Kasumi-1 (cell line): ENCODE data around the gene DSG2.

Experiments used
- DNase-seq, 2 experiments: peaks; one replicate each; lab custom pipeline; 2025; lab: John Stamatoyannopoulos, UW

DSG2 gene

GRCh38 chr18:31555971-31556747 lies 58.2 kb downstream of the DSG2 start:
- DNase-seq, result peak; percentile 65 to 83

DNA sequence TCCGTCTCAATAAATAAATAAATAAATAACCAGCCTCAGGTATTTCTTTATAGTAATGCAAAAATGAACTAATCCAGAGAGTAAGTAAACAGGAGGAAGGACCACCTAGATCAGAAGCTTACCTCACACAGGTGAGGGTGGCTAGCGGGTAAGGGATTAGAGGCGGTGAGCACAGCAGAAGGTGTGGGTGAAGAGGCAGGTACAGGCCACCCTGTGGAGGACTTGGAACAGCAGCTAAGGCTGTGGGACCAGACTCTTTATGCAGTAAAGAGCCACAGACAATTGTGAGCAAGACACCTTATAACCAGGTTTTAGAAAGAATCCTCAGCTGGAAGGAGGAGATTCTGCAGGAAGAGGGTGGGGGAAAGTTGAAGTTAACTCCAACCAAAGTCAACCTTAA lies 59.5 kb downstream of the DSG2 start:
- no peak for DNase-seq

- no peak for DNase-seq
Observed at GRCh38 chr18:31558567-31558966, 60.6 kb downstream of the DSG2 start.

GRCh38 chr18:31562726-31563125 lies 64.7 kb downstream of the DSG2 start:
- DNase-seq, result no peak

DNA sequence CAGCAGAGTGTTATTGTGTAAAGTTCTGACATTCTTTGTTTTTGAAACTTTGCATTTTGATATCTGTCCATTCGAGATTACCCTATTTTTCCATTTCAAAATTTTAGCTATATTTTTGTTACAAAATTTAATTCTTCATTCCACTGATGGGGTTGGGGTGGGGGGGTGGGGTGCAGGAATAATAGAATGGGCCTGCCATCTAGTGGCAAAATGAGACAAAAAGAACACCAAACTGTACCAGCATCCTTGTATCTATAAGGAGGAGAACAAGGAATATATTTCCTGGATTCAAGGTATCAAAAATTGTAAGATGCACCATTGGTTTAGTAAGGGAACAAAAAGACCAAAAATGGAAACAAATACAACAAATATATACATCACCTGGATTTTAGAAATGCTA lies 65.8 kb downstream of the DSG2 start:
- DNase-seq, result peak in 1 of 2 experiments; percentile 42

DNA sequence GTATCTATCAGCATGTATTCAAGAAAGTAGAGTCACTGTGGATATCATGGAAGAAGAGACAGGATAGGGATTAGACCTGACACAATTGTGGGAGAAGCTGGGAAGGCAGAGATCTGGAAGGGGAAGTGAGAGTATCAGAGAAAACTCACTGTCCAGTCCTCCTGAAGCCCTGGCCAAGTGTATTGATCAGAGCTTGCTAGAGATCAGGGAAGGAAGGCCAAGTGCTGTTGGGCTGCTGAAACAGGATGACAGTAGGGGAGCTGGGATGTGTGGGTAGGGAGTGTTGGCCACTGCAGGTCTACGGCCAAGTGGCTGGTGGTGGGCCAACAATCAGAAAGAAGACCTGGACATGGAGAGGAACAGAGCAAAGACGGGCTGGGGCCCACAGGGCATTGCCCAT lies 67.4 kb downstream of the DSG2 start:
- DNase-seq, result no peak

DNA sequence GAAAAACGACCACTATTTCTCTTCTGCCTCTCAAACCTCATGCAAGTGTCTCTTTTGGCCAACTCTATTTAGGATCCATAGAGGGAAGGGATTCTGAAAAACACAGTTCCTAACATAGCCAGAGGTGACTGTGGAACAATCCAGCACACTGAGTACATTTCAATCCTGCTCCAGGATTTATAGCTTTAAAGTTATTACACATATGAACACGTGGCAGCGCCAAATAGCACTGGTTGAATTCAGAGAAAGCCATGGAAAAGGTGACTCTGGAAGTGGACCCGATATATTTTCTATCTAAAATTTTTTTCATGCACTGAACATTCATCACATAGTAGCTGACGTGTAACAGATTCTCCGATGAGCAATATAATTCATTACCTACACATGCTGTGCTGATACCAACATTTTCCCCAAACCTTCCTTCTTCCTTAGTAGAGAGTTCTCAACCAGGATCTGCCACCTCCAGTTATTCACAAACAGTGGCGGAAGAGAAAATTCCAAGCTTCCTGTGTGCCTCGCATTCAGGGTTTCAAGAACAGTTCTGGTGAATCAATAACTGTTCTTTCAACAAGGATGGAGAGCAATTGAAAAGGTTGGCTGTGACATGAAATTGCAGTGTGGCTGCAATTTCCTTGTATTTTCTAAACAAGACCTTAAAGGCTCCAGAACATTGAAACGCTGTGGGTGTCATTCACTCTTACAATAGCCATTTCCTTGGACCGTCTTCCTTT lies 68.0 kb downstream of the DSG2 start:
- no peak for DNase-seq

DNA sequence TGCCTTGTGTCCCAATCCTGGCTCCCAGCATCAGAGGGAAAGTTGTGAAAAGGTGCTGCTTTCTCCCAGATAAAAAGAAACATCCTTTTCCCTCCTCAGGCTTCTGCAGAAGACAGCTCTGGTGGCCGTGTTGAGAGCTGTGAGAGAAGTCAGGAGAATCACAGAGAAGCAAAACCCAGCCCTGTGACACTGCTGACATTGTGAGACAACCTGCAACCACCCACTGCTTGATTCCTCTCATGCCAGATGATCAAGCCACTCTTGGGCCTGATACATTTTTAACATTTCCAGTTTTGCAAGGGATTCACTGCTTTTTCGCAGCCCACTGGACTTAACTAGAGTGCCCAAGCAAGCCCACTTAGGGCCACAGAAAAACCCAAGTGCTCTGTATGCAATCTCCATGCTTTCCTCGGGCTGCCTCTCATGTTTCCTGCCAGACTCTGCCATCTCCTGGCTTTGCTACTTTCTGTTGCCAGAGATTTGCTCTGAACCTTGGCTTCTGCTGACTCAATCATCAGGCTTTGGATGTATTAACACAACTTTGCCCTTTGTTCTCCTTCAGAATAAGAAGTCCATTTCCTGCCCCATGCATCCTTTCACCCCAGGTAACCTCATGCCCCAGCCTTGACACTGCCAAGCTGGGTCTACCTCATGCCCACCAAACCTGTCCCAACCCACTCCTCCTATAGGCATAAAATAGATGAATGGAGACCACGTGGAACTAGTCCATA lies 68.8 kb downstream of the DSG2 start:
- DNase-seq, result no peak

DNA sequence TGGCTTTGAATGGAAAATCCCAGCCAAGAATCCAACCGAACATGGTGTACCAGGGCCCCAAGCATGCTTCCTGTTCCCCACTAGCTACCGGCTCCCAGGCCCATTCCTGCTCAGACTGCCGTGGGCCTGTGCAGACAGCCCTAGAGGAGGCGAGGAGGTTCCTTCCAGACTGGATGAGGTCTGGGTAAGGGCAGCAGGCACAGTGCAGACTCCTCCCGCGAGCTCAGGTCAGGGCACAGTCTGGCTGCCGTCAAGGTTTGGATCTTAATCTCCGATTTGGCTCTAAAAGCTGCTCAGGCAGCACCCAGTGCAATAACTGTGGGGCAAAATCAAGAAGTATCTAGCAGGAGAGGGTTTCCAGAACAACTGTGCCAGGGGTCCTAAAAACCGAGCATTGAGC lies 74.4 kb downstream of the DSG2 start:
- DNase-seq, result no peak

- no peak for DNase-seq
Observed at GRCh38 chr18:31573051-31573450, 75.1 kb downstream of the DSG2 start.

DNA sequence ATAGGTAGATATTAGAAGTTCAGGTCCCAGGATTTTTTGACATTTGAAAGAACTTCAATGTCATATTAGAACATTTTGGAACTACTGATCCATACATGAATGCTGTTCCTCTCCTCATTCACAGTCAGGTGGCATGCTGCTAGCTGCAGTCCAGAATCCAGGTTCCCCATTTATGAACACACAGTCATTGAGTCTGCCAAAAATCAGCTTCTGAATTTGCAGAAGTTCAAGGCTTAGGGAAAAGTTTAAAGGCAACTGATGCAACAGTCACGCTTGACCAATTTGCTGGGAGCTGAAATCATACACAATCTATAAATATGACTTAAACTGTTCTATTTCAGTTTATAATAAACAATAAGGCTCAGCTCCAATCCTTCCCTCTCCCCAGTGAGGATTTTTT lies 76.4 kb downstream of the DSG2 start:
- peak; percentile 77 to 83 for DNase-seq

DNA sequence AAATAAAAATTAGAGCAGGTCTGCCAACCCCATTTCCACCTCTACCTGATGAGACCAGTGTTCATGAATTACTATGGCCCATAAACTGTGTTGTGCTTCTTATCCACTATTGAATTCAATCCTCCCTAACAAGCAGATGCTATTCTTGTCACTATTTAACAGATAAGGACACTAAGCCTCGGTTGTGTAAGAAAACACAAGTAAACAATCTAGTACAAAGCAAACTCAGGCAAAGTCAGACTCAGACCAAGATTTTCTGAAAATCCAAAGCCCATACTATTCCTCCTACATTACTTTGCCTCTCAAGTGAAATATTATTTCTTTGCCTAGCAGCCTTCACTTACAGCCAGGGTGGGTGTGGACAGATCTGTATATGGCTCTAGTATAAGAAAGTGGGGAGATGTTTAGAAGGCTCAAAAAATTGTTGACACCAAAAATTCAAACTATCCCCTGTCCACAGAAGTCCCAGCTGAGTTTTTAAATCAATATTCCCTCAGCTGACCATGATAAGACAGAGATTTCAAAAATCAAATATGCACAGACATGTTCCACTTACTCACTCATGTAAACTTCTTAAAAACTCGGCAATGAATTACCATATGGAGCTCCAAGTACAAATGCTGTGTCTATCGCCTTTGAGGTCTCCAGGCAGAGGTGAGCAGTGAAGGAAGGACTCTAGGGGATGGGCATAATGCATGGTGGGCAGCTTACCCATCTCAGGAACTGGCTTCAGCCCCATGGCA lies 77.7 kb downstream of the DSG2 start:
- DNase-seq, result no peak

DNA sequence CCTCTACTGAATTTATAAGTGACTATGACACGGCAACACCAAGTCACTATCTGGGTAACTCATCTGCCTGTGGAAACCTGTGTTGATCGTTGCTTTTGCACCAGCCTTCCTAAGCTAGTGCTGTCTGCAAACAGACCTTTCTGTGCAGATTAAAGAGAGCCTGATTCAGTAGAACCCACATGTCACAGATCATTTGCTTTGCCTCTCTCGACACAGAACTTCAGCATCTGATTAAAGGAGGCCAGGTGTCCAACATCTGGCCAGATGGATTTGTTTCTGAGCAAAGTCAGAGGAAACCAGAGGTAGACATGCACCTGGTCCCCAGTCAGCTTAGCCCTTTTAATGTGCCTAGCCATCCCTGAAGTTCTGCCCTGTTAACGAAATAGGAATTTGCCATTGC lies 78.7 kb downstream of the DSG2 start:
- no peak for DNase-seq

- DNase-seq, result no peak
Observed at GRCh38 chr18:31577195-31577594, 79.2 kb downstream of the DSG2 start.

DNA sequence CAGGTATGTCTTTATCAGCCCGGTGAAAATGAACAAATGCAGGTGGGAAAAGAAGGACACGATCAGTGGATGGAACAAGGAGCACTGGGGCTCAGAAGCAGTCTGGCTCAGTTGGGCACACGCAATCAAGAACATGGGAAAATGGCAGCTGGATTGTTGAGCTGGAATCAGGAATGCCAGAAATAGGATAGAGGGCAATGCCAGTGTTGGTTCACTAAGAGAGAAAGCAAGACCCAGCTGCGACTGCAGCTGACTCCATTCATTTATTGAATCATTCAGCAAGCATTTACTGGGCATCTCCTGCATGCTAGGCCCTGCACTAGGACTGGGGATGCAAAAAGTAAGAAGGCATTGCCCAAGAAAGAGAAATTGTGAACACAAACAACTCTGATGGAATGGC lies 80.1 kb downstream of the DSG2 start:
- DNase-seq, result no peak

DNA sequence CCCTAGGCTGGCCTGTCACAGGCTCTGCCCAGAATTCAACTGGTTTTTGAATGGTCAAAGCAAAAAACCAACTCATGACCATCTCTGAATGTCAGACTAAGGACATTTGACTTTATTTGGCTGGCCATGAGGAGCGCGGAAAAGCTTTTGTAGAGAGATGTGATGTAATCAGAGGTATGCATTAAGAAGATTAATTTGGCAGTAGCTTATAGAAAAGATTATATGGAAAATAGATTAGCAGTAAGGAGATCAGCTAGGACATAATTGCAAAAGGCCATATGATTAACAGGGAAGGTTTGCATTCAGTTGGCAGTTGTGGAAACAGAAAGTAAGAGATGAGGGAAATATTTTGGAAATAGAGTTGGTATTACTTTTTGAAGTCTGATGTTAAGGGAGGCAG lies 81.4 kb downstream of the DSG2 start:
- no peak for DNase-seq

- DNase-seq, result peak; percentile 65 to 70
Observed at GRCh38 chr18:31581498-31582197, 83.7 kb downstream of the DSG2 start.

GRCh38 chr18:31583185-31583854 lies 85.3 kb downstream of the DSG2 start:
- no peak for DNase-seq

- no peak for DNase-seq
Observed at GRCh38 chr18:31585991-31586390, 88.0 kb downstream of the DSG2 start.

GRCh38 chr18:31586616-31587015 lies 88.6 kb downstream of the DSG2 start:
- no peak for DNase-seq

- DNase-seq, result no peak
Observed at GRCh38 chr18:31587529-31587928, 89.6 kb downstream of the DSG2 start.
